ENCODE results near the gene SAMHD1. TPM values are rescaled to one million over a fixed set of nuclear protein-coding genes. Genes with fewer than 3 reads are reported as not detected.

The SAMHD1 gene
- total RNA-seq, 2 experiments from 2014 or later: 50.4 to 57.7 TPM

- intact Hi-C loops (cut with micrococcal nuclease): no loop called here
- Mint-ChIP-seq H3K27me3 (no peaks in the 10 kb centered on the region), H3K4me1 (ENCODE audit: low read depth) (peaks cover 20% of the 10 kb centered on the region), H3K27ac (peak overlapping the region; percentile 77), H3K4me3 (no peak overlapping the region), H3K9me3 (no peaks in the 10 kb centered on the region), H3K36me3 (peaks cover 49% of the 10 kb centered on the region)
- peak; percentile 56 for DNase-seq
- ChIA-PET POLR2A (interaction anchor here (0.6 kb wide), 1 partner anchor 127 kb away, joined by 4 read pairs; no protein-coding TSS in a partner anchor), CTCF (interaction anchor here (0.7 to 1.0 kb wide), 4 partner anchors 12 to 757 kb away, joined by 3 to 4 read pairs (median 3); no protein-coding TSS in a partner anchor)
Measured at GRCh38 chr20:36895036-36895435, 56.5 kb downstream of the SAMHD1 start.

- CTCF ChIA-PET: interaction anchor here (0.7 to 1.1 kb wide), 2 partner anchors 58 to 119 kb away, joined by 3 to 4 read pairs; no protein-coding TSS in a partner anchor
- H3K27me3 Mint-ChIP-seq: no peaks in the 10 kb centered on the region
- peaks cover 48% of the 10 kb centered on the region for H3K36me3 Mint-ChIP-seq
- no peaks in the 10 kb centered on the region for H3K9me3 Mint-ChIP-seq
- no peak for DNase-seq
- intact Hi-C loops (cut with micrococcal nuclease): no loop called here
- no peak overlapping the region for H3K4me3 Mint-ChIP-seq
- POLR2A ChIA-PET: no interaction called here
- H3K4me1 Mint-ChIP-seq (ENCODE audit: low read depth): peaks cover 24% of the 10 kb centered on the region
- H3K27ac Mint-ChIP-seq: peak overlapping the region; percentile 36
Measured at GRCh38 chr20:36893801-36894200, 57.7 kb downstream of the SAMHD1 start.

GRCh38 chr20:36891211-36891610 is 60.3 kb downstream of the SAMHD1 start:
- POLR2A ChIA-PET: no interaction called here
- peaks cover 31% of the 10 kb centered on the region for H3K36me3 Mint-ChIP-seq
- no peak overlapping the region for H3K4me3 Mint-ChIP-seq

GRCh38 chr20:36890586-36890985 is 60.9 kb downstream of the SAMHD1 start:
- intact Hi-C loops (cut with micrococcal nuclease): no loop called here
- Mint-ChIP-seq H3K4me3 (no peak overlapping the region), H3K9me3 (no peaks in the 10 kb centered on the region), H3K4me1 (ENCODE audit: low read depth) (peaks cover 32% of the 10 kb centered on the region), H3K27ac (no peak overlapping the region), H3K27me3 (no peaks in the 10 kb centered on the region), H3K36me3 (peaks cover 30% of the 10 kb centered on the region)
- ChIA-PET CTCF (no interaction called here), POLR2A (interaction anchor here (0.9 kb wide), 1 partner anchor 29 kb away, joined by 4 read pairs; no protein-coding TSS in a partner anchor)
- no peak for DNase-seq

More at GRCh38 chr20:36891211-36891610, 60.3 kb downstream of the SAMHD1 start:
- no peak for DNase-seq
- peaks cover 32% of the 10 kb centered on the region for H3K4me1 Mint-ChIP-seq (ENCODE audit: low read depth)
- H3K27me3 Mint-ChIP-seq: no peaks in the 10 kb centered on the region
- no peak overlapping the region for H3K27ac Mint-ChIP-seq
- CTCF ChIA-PET: no interaction called here
- H3K9me3 Mint-ChIP-seq: no peaks in the 10 kb centered on the region
- intact Hi-C loops (cut with micrococcal nuclease): no loop called here

GRCh38 chr20:36888880-36889516 is 62.5 kb downstream of the SAMHD1 start:
- POLR2A ChIA-PET: no interaction called here
- H3K27ac Mint-ChIP-seq: no peak overlapping the region
- no peak overlapping the region for H3K4me3 Mint-ChIP-seq
- H3K36me3 Mint-ChIP-seq: peaks cover 23% of the 10 kb centered on the region
- CTCF ChIA-PET: interaction anchor here (1.0 to 1.9 kb wide), 4 partner anchors 14 to 80 kb away, joined by 3 to 6 read pairs (median 4); no protein-coding TSS in a partner anchor
- peaks cover 23% of the 10 kb centered on the region for H3K4me1 Mint-ChIP-seq (ENCODE audit: low read depth)
- H3K9me3 Mint-ChIP-seq: no peaks in the 10 kb centered on the region
- no peaks in the 10 kb centered on the region for H3K27me3 Mint-ChIP-seq
- DNase-seq: no peak
- intact Hi-C loops (cut with micrococcal nuclease): loop anchor here (10.0 kb wide), 1 partner anchor 114 kb away; the partner anchor contains the start of gene DSN1

GRCh38 chr20:36887752-36888090 is 63.8 kb downstream of the SAMHD1 start:
- no peak overlapping the region for H3K4me3 Mint-ChIP-seq
- no peak overlapping the region for H3K27ac Mint-ChIP-seq
- H3K27me3 Mint-ChIP-seq: no peaks in the 10 kb centered on the region
- H3K4me1 Mint-ChIP-seq (ENCODE audit: low read depth): peaks cover 23% of the 10 kb centered on the region
- no peak for DNase-seq
- H3K36me3 Mint-ChIP-seq: peaks cover 11% of the 10 kb centered on the region
- ChIA-PET POLR2A (no interaction called here), CTCF (interaction anchor here (0.6 to 2.6 kb wide), 5 partner anchors 16 to 330 kb away, joined by 3 to 18 read pairs (median 3); no protein-coding TSS in a partner anchor)
- H3K9me3 Mint-ChIP-seq: no peaks in the 10 kb centered on the region
- intact Hi-C loops (cut with micrococcal nuclease): loop anchor here (1.0 to 10.0 kb wide), 2 partner anchors 51 to 113 kb away; partner anchors contain the start of gene DSN1

GRCh38 chr20:36886859-36887751 is 64.4 kb downstream of the SAMHD1 start:
- Mint-ChIP-seq H3K27ac (no peak overlapping the region), H3K4me3 (no peak overlapping the region), H3K4me1 (ENCODE audit: low read depth) (peaks cover 25% of the 10 kb centered on the region), H3K27me3 (no peaks in the 10 kb centered on the region), H3K36me3 (peaks cover 11% of the 10 kb centered on the region), H3K9me3 (no peaks in the 10 kb centered on the region)
- intact Hi-C loops (cut with micrococcal nuclease): loop anchor here (1.0 to 10.0 kb wide), 2 partner anchors 51 to 112 kb away; partner anchors contain the start of gene DSN1
- ChIA-PET CTCF (interaction anchor here (0.7 to 2.6 kb wide), 17 partner anchors 10 to 448 kb away, joined by 3 to 18 read pairs (median 3); partner anchors contain the start of genes DSN1 and SLA2), POLR2A (interaction anchor here (0.6 kb wide), 1 partner anchor 360 kb away, joined by 3 read pairs; no protein-coding TSS in a partner anchor)
- peak; percentile 90 for DNase-seq

GRCh38 chr20:36885356-36885755 is 66.2 kb downstream of the SAMHD1 start:
- H3K27me3 Mint-ChIP-seq: no peaks in the 10 kb centered on the region
- ChIA-PET POLR2A (no interaction called here), CTCF (interaction anchor here (1.9 to 2.6 kb wide), 2 partner anchors 36 to 77 kb away, joined by 14 to 18 read pairs; no protein-coding TSS in a partner anchor)
- intact Hi-C loops (cut with micrococcal nuclease): loop anchor here (10.0 kb wide), 1 partner anchor 111 kb away; the partner anchor contains the start of gene DSN1
- DNase-seq: no peak
- no peak overlapping the region for H3K4me3 Mint-ChIP-seq
- no peaks in the 10 kb centered on the region for H3K9me3 Mint-ChIP-seq
- H3K4me1 Mint-ChIP-seq (ENCODE audit: low read depth): peaks cover 29% of the 10 kb centered on the region
- H3K36me3 Mint-ChIP-seq: peaks cover 7% of the 10 kb centered on the region
- H3K27ac Mint-ChIP-seq: no peak overlapping the region

- no peak overlapping the region for H3K27ac Mint-ChIP-seq
- DNase-seq: no peak
- H3K27me3 Mint-ChIP-seq: no peaks in the 10 kb centered on the region
- POLR2A ChIA-PET: no interaction called here
- peaks cover 20% of the 10 kb centered on the region for H3K4me1 Mint-ChIP-seq (ENCODE audit: low read depth)
- H3K9me3 Mint-ChIP-seq: no peaks in the 10 kb centered on the region
- intact Hi-C loops (cut with micrococcal nuclease): loop anchor here (10.0 kb wide), 1 partner anchor 109 kb away; the partner anchor contains the start of gene DSN1
- no peak overlapping the region for H3K4me3 Mint-ChIP-seq
- CTCF ChIA-PET: interaction anchor here (0.6 to 0.9 kb wide), 2 partner anchors 48 to 98 kb away, joined by 3 read pairs; no protein-coding TSS in a partner anchor
- no peaks in the 10 kb centered on the region for H3K36me3 Mint-ChIP-seq
Measured at GRCh38 chr20:36883977-36884535, 67.5 kb downstream of the SAMHD1 start.

- ChIA-PET POLR2A (no interaction called here), CTCF (interaction anchor here (0.8 to 1.3 kb wide), 4 partner anchors 108 to 269 kb away, joined by 3 to 4 read pairs (median 3); partner anchors contain the start of gene DSN1)
- no peak overlapping the region for H3K27ac Mint-ChIP-seq
- no peak overlapping the region for H3K4me3 Mint-ChIP-seq
- intact Hi-C loops (cut with micrococcal nuclease): loop anchor here (10.0 kb wide), 1 partner anchor 107 kb away; the partner anchor contains the start of gene DSN1
- H3K9me3 Mint-ChIP-seq: no peaks in the 10 kb centered on the region
- H3K27me3 Mint-ChIP-seq: no peaks in the 10 kb centered on the region
- DNase-seq: peak; percentile 59
- peaks cover 13% of the 10 kb centered on the region for H3K4me1 Mint-ChIP-seq (ENCODE audit: low read depth)
- no peaks in the 10 kb centered on the region for H3K36me3 Mint-ChIP-seq
Measured at GRCh38 chr20:36881888-36882287, 69.6 kb downstream of the SAMHD1 start.

GRCh38 chr20:36881331-36881730 is 70.2 kb downstream of the SAMHD1 start:
- no peak for DNase-seq
- Mint-ChIP-seq H3K9me3 (no peaks in the 10 kb centered on the region), H3K27ac (no peak overlapping the region), H3K36me3 (no peaks in the 10 kb centered on the region), H3K4me1 (ENCODE audit: low read depth) (peaks cover 9% of the 10 kb centered on the region), H3K4me3 (no peak overlapping the region), H3K27me3 (no peaks in the 10 kb centered on the region)
- POLR2A ChIA-PET: no interaction called here
- intact Hi-C loops (cut with micrococcal nuclease): loop anchor here (10.0 kb wide), 1 partner anchor 107 kb away; the partner anchor contains the start of gene DSN1
- CTCF ChIA-PET: interaction anchor here (1.0 to 1.3 kb wide), 3 partner anchors 107 to 164 kb away, joined by 3 read pairs; partner anchors contain the start of gene DSN1
